IPS-11a (cell line): ENCODE results near the gene IL2RA.
"Not testable (repeated sequence)": the region's sequence is repeated elsewhere in the genome, so short reads cannot be mapped to it uniquely, and the experiment has no call there.

ENCODE experiments used
- H3K4me3 ChIP-seq: one replicate; pipeline ENCODE4 v1.5.1; 2013; ENCODE audit warnings: low read depth, low read length, control low read depth

The IL2RA gene

GRCh38 chr10:6017781-6018354 lies 44.3 kb downstream of the IL2RA start:
- H3K4me3 ChIP-seq: no peak overlapping the region

- no peak overlapping the region for H3K4me3 ChIP-seq
Observed at GRCh38 chr10:6014241-6014761, 47.9 kb downstream of the IL2RA start.

GRCh38 chr10:6013413-6014192 lies 48.6 kb downstream of the IL2RA start:
- H3K4me3 ChIP-seq: no peak overlapping the region

- no peak overlapping the region for H3K4me3 ChIP-seq
Observed at GRCh38 chr10:6012121-6012905, 49.9 kb downstream of the IL2RA start.

- H3K4me3 ChIP-seq: no peak overlapping the region
Observed at GRCh38 chr10:6011558-6011957, 50.6 kb downstream of the IL2RA start.

- no peak overlapping the region for H3K4me3 ChIP-seq
Observed at GRCh38 chr10:6010569-6010968, 51.6 kb downstream of the IL2RA start.

- no peak overlapping the region for H3K4me3 ChIP-seq
Observed at GRCh38 chr10:6009961-6010360, 52.2 kb downstream of the IL2RA start.

- no peak overlapping the region for H3K4me3 ChIP-seq
Observed at GRCh38 chr10:6009150-6009549, 53.0 kb downstream of the IL2RA start.

GRCh38 chr10:6008497-6009142 lies 53.5 kb downstream of the IL2RA start:
- H3K4me3 ChIP-seq: no peak overlapping the region

- no peak overlapping the region for H3K4me3 ChIP-seq
Observed at GRCh38 chr10:6006991-6007390, 55.2 kb downstream of the IL2RA start.

GRCh38 chr10:6006546-6006945 lies 55.6 kb downstream of the IL2RA start:
- H3K4me3 ChIP-seq: no peak overlapping the region

- H3K4me3 ChIP-seq: no peak overlapping the region
Observed at GRCh38 chr10:6005856-6006395, 56.2 kb downstream of the IL2RA start.

- H3K4me3 ChIP-seq: not testable (repeated sequence)
Observed at GRCh38 chr10:6005161-6005804, 56.9 kb downstream of the IL2RA start.

- H3K4me3 ChIP-seq: no peak overlapping the region
Observed at GRCh38 chr10:6002809-6003510, 59.2 kb downstream of the IL2RA start.

- H3K4me3 ChIP-seq: no peak overlapping the region
Observed at GRCh38 chr10:5999440-6000165, 62.6 kb downstream of the IL2RA start.

GRCh38 chr10:5996696-5997095 lies 65.5 kb downstream of the IL2RA start:
- no peak overlapping the region for H3K4me3 ChIP-seq

GRCh38 chr10:5992398-5992797 lies 69.8 kb downstream of the IL2RA start:
- H3K4me3 ChIP-seq: no peak overlapping the region

- H3K4me3 ChIP-seq: no peak overlapping the region
Observed at GRCh38 chr10:5991708-5992107, 70.5 kb downstream of the IL2RA start.

GRCh38 chr10:5989756-5990155 lies 72.4 kb downstream of the IL2RA start:
- H3K4me3 ChIP-seq: no peak overlapping the region
